Measurements from ENCODE around the gene ALDH2. TPM values are rescaled to one million over a fixed set of nuclear protein-coding genes. Genes with fewer than 3 reads are reported as not detected.

Gene ALDH2
- total RNA-seq, 2 experiments from 2014 or later, result 1.9 to 3.1 TPM

DNA sequence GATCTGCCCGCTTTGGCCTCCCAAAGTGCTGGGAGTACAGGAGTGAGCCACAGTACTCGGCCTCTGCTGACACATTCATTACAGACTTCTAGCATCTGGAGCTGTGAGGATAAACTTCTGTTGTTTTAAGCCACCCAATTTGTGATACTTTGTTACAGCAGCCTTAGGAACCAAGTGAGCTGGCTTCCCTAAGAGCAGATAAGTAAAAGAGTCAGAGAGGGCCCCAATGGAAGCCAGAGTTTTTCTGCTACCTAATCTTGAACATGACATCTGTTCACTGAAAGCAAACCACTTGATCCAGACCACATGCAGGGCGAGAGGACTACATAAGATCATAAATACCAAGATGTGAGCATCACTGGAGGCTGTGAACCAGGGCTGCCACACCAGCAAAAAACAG is 71.6 kb downstream of the ALDH2 start:
- ChIA-PET POLR2A (no interaction called here), CTCF (no interaction called here)
- Mint-ChIP-seq H3K4me3 (no peak overlapping the region), H3K36me3 (peaks cover 24% of the 10 kb centered on the region), H3K4me1 (ENCODE audit: low read depth) (peaks cover 42% of the 10 kb centered on the region), H3K27me3 (no peaks in the 10 kb centered on the region), H3K9me3 (no peaks in the 10 kb centered on the region), H3K27ac (no peak overlapping the region)
- DNase-seq, result no peak
- intact Hi-C loops (cut with micrococcal nuclease), result no loop called here

DNA sequence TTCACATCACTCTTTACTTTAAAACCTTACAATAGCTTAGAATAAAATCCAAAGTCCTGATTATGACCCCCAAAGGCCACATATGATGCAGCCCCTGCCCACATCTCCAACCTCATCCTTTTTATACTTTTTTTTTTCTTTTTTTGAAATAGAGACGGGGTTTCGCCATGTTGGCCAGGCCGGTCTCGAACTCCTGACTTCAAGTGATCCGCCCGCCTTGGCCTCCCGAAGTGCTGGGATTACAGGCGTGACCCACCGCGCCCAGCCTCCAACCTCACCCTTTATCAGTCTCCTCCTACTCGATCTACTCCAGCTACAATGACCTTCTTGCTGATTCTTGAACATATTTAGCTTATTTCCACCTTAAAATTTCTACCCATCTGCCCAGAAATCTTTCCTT is 74.1 kb downstream of the ALDH2 start:
- Mint-ChIP-seq H3K36me3 (peaks cover 28% of the 10 kb centered on the region), H3K4me1 (ENCODE audit: low read depth) (peaks cover 53% of the 10 kb centered on the region), H3K27ac (peak overlapping the region; percentile 95), H3K9me3 (no peaks in the 10 kb centered on the region), H3K27me3 (no peaks in the 10 kb centered on the region), H3K4me3 (peak overlapping the region; percentile 98)
- intact Hi-C loops (cut with micrococcal nuclease), result loop anchor here (5.0 to 10.0 kb wide), 4 partner anchors 154 to 576 kb away; partner anchors contain the start of genes ACAD10, BRAP, ERP29 and HECTD4
- POLR2A ChIA-PET, result interaction anchor here (0.6 to 2.4 kb wide), 5 partner anchors 9 to 1105 kb away, joined by 3 to 10 read pairs (median 4); partner anchors contain the start of genes ERP29, PTPN11 and TMEM116
- CTCF ChIA-PET, result interaction anchor here (0.7 to 2.1 kb wide), 3 partner anchors 14 to 532 kb away, joined by 3 to 8 read pairs (median 3); no protein-coding TSS in a partner anchor
- DNase-seq, result peak; percentile 12

DNA sequence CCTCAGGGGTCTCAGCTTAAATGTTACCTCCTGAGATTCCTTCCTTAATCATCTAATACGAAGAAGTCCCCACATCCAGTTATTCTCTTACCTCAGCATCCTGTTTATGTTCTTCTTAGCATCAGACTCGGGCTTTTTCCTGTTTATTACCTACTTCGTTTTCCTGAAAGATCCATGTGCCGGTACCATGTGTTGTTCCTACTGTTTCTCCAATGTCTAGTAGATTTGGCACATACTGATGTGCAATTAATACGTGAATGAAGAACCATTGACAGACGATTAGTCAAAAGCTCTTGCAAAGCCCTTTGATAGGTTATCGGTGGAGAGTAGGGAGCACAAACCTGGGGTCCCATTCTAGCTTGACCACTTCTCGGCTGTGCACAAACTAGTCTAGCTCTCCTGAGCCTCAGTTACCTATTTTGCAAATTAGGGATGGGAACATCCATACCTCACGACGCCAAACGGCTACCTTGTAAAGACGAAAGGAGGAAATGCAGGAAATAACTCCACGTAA is 74.6 kb downstream of the ALDH2 start:
- H3K4me3 Mint-ChIP-seq, result peak overlapping the region; percentile 98
- no peaks in the 10 kb centered on the region for H3K9me3 Mint-ChIP-seq
- DNase-seq, result no peak
- H3K36me3 Mint-ChIP-seq, result peaks cover 31% of the 10 kb centered on the region
- peak overlapping the region; percentile 95 for H3K27ac Mint-ChIP-seq
- no peaks in the 10 kb centered on the region for H3K27me3 Mint-ChIP-seq
- ChIA-PET CTCF (interaction anchor here (1.4 to 2.1 kb wide), 2 partner anchors 15 to 29 kb away, joined by 3 to 8 read pairs; no protein-coding TSS in a partner anchor), POLR2A (interaction anchor here (0.5 to 2.4 kb wide), 4 partner anchors 16 to 577 kb away, joined by 3 to 10 read pairs (median 4); partner anchors contain the start of genes ERP29, PTPN11 and TMEM116)
- peaks cover 54% of the 10 kb centered on the region for H3K4me1 Mint-ChIP-seq (ENCODE audit: low read depth)
- intact Hi-C loops (cut with micrococcal nuclease), result loop anchor here (5.0 to 10.0 kb wide), 4 partner anchors 154 to 576 kb away; partner anchors contain the start of genes ACAD10, BRAP, ERP29 and HECTD4

DNA sequence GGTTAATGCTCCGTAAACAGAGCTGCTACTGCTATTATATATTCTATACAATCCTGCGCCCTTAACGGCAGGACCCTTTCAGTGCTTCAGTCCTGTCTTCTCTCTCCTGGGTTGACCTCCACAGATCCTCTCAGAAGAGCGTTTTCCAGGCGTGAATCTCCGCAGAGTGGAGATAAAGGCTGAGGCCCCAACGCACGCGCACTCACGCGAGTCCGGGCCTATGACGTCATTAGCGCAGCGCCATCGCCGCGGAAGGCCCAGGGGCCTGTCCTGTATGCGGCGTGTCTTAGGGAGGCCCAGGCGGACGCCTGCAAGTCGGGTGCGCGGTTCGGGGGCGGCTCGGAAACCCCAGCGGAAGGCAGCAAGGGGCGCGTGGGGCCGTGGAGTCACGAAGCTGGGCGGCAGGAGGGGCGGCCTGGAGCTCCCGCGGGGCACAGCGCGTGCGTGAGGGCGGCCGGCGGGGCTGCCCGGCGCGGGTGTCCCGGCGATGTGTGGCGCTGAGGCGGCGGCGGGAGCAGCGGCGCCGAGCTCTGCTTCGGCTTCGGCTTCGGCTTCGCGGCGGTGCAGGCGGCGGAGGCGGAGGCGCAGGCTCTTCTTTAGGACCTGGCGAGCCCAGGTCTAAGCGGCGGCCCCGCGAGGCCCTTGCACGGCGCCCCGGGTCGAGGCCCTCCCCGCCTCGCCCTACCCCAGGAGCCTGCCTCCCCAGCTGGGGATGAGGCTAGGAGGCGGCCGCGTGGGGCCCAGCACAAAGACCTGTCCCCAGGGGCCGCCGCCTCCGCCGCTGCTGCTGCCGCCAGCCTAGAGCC is 75.2 kb downstream of the ALDH2 start, which contains the start of gene MAPKAPK5:
Gene MAPKAPK5 (plus strand): TSS at position 479 of the 806 bp plus-strand sequence. CDS start 506 bp downstream, outside the sequence.
- DNase-seq, result peak; percentile 98
- Mint-ChIP-seq H3K4me3 (peak within 1 kb of the TSS; percentile 98), H3K36me3 (peaks cover 33% of the 10 kb centered on the region), H3K4me1 (ENCODE audit: low read depth) (peaks cover 56% of the 10 kb centered on the region), H3K27ac (peak within 1 kb of the TSS; percentile 95), H3K27me3 (no peaks in the 10 kb centered on the region), H3K9me3 (no peaks in the 10 kb centered on the region)
- ChIA-PET POLR2A (interaction anchor here (0.5 to 2.4 kb wide), 9 partner anchors 8 to 577 kb away, joined by 3 to 10 read pairs (median 4); partner anchors contain the start of genes ERP29, PTPN11 and TMEM116), CTCF (interaction anchor here (1.4 to 2.1 kb wide), 2 partner anchors 15 to 30 kb away, joined by 3 to 8 read pairs; no protein-coding TSS in a partner anchor)
- intact Hi-C loops (cut with micrococcal nuclease), result loop anchor here (5.0 to 10.0 kb wide), 4 partner anchors 155 to 575 kb away; partner anchors contain the start of genes ACAD10, BRAP, ERP29 and HECTD4

DNA sequence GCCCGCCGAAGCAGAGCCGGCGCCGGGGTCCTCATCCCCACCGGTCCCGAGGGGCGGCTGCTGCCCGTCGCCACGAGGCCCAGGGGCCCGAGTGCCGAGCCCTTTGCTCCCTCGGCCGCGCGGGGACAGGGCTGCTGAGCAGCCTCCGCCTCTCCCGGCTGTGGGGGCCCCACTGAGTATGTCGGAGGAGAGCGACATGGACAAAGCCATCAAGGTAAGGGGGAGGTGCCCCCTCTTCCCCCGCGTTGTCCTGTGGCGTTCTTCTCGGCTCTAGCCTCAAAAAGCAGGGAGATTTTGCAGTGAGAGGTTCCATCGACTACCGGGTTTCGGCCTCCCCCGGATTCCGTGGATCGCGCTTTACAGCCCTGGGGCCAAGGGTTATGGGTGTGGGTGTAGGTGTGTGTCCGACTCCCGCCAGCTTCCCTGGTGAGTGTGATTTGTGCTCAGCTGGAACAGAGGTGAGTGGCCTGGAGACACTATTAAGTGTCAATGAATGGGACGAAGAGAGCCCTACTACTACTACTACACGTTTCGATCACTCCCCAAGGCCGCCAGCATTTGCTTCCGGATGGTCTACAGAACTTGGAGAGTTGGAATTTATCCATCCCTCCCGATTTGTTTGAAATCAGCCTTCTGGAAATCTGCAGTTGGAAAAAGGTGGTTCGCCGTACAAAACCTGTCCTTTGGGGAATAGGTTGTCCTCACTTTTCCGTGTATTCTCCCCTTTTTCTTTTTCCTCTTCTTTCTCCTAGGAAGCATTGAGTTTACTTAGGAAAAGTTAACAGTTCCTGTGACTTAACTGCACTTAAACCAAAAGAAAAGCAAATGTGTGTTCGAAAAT is 76.0 kb downstream of the ALDH2 start:
- H3K27ac Mint-ChIP-seq, result peak overlapping the region; percentile 87
- peaks cover 60% of the 10 kb centered on the region for H3K4me1 Mint-ChIP-seq (ENCODE audit: low read depth)
- peaks cover 32% of the 10 kb centered on the region for H3K36me3 Mint-ChIP-seq
- no peaks in the 10 kb centered on the region for H3K9me3 Mint-ChIP-seq
- peak overlapping the region; percentile 98 for H3K4me3 Mint-ChIP-seq
- POLR2A ChIA-PET, result interaction anchor here (0.5 to 2.4 kb wide), 7 partner anchors 7 to 576 kb away, joined by 3 to 10 read pairs (median 4); partner anchors contain the start of genes ERP29, PTPN11 and TMEM116
- DNase-seq, result peak; percentile 44
- CTCF ChIA-PET, result interaction anchor here (0.7 kb wide), 1 partner anchor 539 kb away, joined by 3 read pairs; no protein-coding TSS in a partner anchor
- H3K27me3 Mint-ChIP-seq, result no peaks in the 10 kb centered on the region
- intact Hi-C loops (cut with micrococcal nuclease), result loop anchor here (5.0 to 10.0 kb wide), 4 partner anchors 155 to 575 kb away; partner anchors contain the start of genes ACAD10, BRAP, ERP29 and HECTD4

DNA sequence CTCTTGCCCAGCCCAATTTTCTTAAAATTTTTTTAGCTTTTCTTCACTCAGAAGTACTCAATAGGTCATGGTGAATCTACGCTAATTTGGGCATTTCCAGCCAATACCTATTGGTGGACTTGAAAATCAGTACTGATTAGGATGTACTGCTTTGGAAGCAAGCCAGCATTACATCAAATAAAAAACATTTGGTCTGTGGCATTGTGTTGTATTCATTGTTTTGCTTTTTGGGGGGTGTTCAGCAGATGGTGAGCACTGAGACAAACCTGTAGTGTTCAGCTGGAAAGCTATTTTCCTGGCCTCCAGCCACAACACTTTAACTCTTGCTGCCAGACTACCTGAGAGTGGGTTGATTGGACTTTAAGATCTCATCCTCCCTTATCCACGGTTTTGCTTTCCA is 79.3 kb downstream of the ALDH2 start:
- DNase-seq, result no peak
- POLR2A ChIA-PET, result interaction anchor here (0.6 kb wide), 1 partner anchor 10 kb away, joined by 3 read pairs; no protein-coding TSS in a partner anchor
- Mint-ChIP-seq H3K27me3 (no peaks in the 10 kb centered on the region), H3K4me1 (ENCODE audit: low read depth) (peaks cover 41% of the 10 kb centered on the region), H3K36me3 (peaks cover 20% of the 10 kb centered on the region), H3K27ac (no peak overlapping the region), H3K4me3 (no peak overlapping the region), H3K9me3 (no peaks in the 10 kb centered on the region)
- CTCF ChIA-PET, result interaction anchor here (1.4 kb wide), 1 partner anchor 33 kb away, joined by 3 read pairs; no protein-coding TSS in a partner anchor
- intact Hi-C loops (cut with micrococcal nuclease), result loop anchor here (10.0 kb wide), 1 partner anchor 539 kb away; the partner anchor contains the start of gene HECTD4

DNA sequence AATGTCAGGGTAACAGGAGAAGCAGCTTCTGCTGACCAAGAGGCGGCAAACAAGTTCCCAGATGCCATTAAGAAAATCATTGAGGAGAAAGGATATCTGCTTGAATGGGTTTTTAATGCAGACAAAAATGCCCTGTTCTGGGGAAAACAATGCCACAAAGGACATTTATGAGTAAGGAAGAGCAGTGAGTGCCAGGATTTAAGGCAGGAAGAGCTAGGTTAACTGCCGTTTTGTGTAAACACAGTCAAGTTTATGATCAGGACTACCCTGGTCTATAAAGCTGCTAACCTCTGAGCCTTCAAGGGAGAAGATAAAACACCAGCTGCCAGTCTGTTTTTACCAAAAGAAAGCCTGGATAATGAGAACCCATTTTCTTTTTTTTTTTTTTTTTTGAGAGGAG is 83.8 kb downstream of the ALDH2 start:
- no peak for DNase-seq
- no peak overlapping the region for H3K27ac Mint-ChIP-seq
- intact Hi-C loops (cut with micrococcal nuclease), result no loop called here
- H3K36me3 Mint-ChIP-seq, result peaks cover 23% of the 10 kb centered on the region
- ChIA-PET CTCF (no interaction called here), POLR2A (interaction anchor here (0.8 kb wide), 1 partner anchor 8 kb away, joined by 4 read pairs; the partner anchor contains the start of gene MAPKAPK5)
- H3K9me3 Mint-ChIP-seq, result no peaks in the 10 kb centered on the region
- H3K27me3 Mint-ChIP-seq, result no peaks in the 10 kb centered on the region
- peaks cover 30% of the 10 kb centered on the region for H3K4me1 Mint-ChIP-seq (ENCODE audit: low read depth)
- no peak overlapping the region for H3K4me3 Mint-ChIP-seq

DNA sequence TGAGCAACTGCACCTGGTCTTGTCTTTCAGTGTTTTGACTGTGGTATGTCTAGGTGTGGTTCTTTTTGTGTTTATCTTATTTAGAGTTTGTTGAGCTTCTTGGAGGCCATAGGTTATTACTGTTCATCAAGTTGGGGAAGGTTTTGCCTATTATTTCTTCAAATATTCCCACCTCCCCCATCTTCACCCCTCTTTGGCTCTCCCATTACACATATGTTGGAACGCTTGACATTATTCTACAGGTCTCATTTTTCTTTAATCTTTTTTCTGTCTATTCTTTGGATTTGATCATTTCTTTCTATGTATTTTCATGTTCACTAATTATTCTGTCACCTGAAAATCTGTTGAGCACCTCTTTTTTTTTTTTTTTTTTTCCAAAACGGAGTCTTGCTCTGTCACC is 91.5 kb downstream of the ALDH2 start:
- H3K9me3 Mint-ChIP-seq, result no peaks in the 10 kb centered on the region
- H3K4me3 Mint-ChIP-seq, result no peak overlapping the region
- H3K27ac Mint-ChIP-seq, result no peak overlapping the region

DNA sequence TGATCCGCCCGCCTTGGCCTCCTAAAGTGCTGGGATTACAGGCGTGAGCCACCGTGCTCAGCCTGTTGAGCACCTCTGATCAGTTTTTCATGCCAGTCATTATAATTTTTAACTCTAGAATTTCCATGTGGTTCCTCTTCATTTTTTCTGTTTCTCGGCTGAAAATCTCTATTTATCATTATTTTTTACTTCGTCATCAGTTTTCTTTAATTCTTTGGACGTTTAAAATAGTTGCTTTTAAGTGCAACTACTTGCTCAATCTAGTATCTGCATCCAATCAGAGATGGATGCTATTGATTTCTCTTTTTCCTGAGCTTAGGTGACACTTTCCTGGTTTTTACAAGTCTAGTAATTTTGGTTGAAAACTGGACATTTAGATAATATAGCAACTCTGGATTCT is 92.0 kb downstream of the ALDH2 start:
- intact Hi-C loops (cut with micrococcal nuclease), result no loop called here
- DNase-seq, result no peak
- Mint-ChIP-seq H3K9me3 (no peaks in the 10 kb centered on the region), H3K4me1 (ENCODE audit: low read depth) (peaks cover 26% of the 10 kb centered on the region), H3K27ac (no peak overlapping the region), H3K4me3 (no peak overlapping the region), H3K36me3 (peaks cover 15% of the 10 kb centered on the region), H3K27me3 (no peaks in the 10 kb centered on the region)
- CTCF ChIA-PET, result no interaction called here
- POLR2A ChIA-PET, result no interaction called here

More for the DNA sequence above, 91.5 kb downstream of the ALDH2 start:
- intact Hi-C loops (cut with micrococcal nuclease), result no loop called here
- H3K27me3 Mint-ChIP-seq, result no peaks in the 10 kb centered on the region
- H3K36me3 Mint-ChIP-seq, result peaks cover 15% of the 10 kb centered on the region
- ChIA-PET CTCF (no interaction called here), POLR2A (no interaction called here)
- H3K4me1 Mint-ChIP-seq (ENCODE audit: low read depth), result peaks cover 26% of the 10 kb centered on the region
- DNase-seq, result no peak

DNA sequence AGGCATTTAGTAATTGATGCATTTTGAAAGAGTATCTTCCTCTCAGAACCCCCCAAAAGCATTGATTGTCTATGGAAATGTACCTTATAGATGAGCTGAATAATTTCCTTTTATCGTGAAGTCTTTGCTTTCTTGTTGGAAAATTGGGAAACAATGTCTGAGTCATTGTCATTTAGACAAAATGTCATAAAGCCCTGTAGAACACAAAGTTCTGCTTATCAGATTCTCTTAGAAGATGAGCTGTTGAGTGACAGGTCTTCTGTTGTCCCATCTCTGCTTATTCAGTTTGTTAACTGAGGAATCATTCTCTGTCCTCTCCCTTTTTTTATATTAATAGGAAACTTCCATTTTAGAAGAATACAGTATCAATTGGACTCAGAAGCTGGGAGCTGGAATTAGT is 98.2 kb downstream of the ALDH2 start:
- H3K36me3 Mint-ChIP-seq, result peaks cover 21% of the 10 kb centered on the region
- DNase-seq, result no peak
- peaks cover 9% of the 10 kb centered on the region for H3K4me1 Mint-ChIP-seq (ENCODE audit: low read depth)
- ChIA-PET CTCF (no interaction called here), POLR2A (interaction anchor here (0.5 kb wide), 1 partner anchor 226 kb away, joined by 3 read pairs; no protein-coding TSS in a partner anchor)
- intact Hi-C loops (cut with micrococcal nuclease), result no loop called here
- H3K27ac Mint-ChIP-seq, result no peak overlapping the region
- H3K27me3 Mint-ChIP-seq, result no peaks in the 10 kb centered on the region
- no peaks in the 10 kb centered on the region for H3K9me3 Mint-ChIP-seq
- no peak overlapping the region for H3K4me3 Mint-ChIP-seq
